Fibroblast of skin of left biceps (primary cell): ENCODE results near the gene APOO.

ENCODE experiments used
- DNase-seq, 2 experiments: peaks; one replicate each; pipeline ENCODE4 v3.0.0-alpha.2; 2013; ENCODE audit warnings: low read depth in 2 of 2

Gene APOO

DNA sequence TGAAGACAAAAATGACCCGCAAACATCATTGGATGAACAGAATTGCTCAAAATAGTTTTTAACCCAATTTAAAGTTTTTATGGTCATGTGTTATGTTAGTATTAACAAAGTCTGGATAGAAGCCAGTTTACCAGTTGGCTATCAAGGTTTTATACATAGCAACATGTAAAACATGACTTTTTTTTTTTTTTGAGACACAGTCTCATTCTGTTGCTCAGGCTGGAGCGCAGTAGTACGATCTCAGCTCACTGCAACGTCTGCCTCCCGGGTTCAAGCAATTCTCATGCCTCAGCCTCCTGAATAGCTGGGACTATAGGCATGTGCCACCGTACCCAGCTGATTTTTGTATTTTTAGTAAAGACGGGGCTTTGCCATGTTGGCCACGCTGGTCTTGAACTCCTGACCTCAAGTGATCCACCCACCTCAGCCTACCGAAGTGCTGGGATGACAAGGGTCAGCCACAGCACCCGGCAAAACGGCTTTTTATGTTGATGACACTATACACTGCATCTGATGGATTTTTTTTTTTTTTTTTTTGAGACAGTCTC is 121.4 kb downstream of the APOO start:
- no peak for DNase-seq

DNA sequence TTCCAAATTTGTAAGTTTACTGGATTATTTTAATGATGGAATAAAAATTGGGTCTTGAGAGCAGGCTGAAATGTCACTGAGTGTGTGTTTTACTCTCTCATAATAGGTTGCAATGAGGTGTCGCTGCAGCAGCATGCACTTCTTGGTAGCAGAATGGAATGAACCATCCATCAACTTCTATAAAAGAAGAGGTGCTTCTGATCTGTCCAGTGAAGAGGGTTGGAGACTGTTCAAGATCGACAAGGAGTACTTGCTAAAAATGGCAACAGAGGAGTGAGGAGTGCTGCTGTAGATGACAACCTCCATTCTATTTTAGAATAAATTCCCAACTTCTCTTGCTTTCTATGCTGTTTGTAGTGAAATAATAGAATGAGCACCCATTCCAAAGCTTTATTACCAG is 122.2 kb downstream of the APOO start:
- no peak for DNase-seq

DNA sequence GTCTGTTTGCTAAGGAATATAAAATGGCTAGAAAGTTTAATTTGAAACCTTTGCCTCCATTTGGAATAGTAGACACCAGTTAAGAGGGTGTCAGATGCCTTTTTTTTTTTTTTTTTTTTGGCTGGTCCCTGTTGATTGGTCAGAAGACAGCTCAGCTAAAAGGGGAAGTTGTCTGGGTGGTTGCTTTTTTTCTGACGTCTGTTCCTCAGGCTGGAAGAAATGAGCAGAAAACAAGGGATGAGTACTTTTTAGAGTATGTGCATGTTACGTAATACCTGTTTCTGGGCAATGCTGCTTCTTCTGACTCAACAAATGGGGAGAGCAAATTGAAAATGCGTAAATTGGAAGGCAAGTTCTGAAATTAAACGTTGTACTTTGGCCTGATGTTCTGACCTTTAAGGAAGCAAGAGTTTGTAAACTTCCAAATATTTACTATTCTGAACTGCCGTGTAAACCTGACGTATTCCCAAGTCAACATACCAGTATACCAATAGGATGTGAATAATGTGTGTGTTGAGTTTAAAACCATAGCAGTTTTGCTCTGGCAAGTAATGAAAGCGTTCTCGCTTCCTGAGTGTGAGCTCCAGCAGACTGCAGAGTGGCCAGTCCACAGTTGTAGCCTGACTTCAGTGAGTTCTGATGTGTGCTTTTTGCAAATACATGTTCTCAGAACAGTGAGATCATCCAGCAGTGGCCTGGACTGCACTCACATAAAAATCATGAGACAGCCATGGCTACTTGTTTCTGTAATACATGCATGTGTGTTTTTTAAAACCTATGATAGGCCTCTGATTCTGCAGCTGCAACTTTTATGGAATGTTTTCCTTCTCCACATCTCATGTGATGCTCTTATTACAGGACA is 123.0 kb downstream of the APOO start:
- DNase-seq: peak in 1 of 2 experiments; percentile 52

DNA sequence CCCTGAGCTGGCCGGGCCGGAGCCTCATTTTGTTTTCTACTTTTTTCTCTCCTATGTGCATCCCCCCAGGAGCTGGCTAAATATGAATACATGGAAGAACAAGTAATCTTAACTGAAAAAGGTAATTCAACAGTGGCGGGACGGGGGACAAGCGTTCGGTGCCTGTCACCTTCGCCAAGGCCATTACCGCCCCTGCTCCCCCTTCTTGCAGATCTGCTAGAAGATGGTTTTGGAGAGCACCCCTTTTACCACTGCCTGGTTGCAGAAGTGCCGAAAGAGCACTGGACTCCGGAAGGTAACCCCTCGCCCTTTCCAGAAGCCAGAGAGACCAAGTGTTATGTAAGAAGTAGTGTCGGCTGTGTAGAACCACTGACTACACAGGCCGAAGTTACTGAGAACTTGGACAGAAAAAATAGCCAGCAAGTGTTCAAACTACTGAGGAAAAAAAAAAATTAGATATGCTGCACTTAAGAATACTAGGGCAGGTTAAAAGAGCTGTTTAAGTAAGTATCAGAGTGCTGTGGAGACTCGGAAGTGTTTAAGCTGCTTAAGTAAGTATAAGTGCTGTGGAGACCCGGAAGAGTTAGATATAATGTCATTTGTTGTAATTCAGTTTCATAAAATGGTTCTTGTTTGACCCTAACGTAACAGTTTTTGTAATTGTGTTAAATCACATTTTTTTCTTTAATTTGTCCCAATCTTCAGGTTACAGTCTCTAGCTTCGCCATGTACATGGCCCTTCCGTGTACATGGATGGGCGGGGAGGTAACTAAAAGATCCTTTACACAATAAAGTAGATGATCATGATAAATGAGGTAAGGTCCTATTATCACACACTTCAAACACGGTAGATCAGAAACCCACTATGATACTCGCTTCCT is 123.9 kb downstream of the APOO start:
- DNase-seq: no peak
